Measurements from ENCODE around the gene FZD4. TPM values are rescaled to one million over a fixed set of nuclear protein-coding genes. Genes with fewer than 3 reads are reported as not detected.

FZD4 gene
- total and polyA plus RNA-seq, 2 donors (not counting 1 experiment from before 2014, with no cell fraction given), result 0.01 to 0.02 TPM

DNA sequence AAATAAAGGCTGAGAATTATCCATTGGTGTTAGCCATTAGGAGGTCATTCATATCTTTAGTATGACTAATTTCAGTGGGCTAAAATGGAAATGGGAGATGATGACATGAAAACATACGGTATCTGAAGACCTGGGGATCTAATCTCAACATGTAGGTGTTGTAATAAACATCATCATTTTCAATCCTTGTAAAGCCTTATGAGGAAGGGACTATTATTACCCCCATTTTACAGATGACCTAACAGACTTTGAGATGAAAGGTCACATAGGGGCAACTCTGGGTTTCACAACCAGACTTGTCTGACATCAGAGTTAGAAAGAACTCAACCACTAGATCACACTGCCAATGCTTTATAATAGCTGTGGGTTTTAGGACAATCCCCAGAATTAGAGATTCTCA is 47.7 kb upstream of the FZD4 start:
- H3K27me3 Mint-ChIP-seq, result peaks cover 18% of the 10 kb centered on the region

More for the DNA sequence above, 47.7 kb upstream of the FZD4 start:
- no CpG with 5 or more reads among the region's 1 CpG for WGBS (ENCODE audit: insufficient coverage)
- ATAC-seq (ENCODE audit: low read depth) (no peak), DNase-seq (no peak)
- Histone ChIP-seq H4K20me1 (ENCODE audit: control insufficient read depth, insufficient read depth, low read length, poor library complexity, severe bottlenecking) (no peaks in the 10 kb centered on the region), H3K4me1 (ENCODE audit: control insufficient read depth in 2 of 2, insufficient read depth in 2 of 2, low read length in 2 of 2) (no peaks in the 10 kb centered on the region), H3K4me2 (replicated peaks; ENCODE audit: low read depth, low read length, poor library complexity, severe bottlenecking) (no peak overlapping the region), H3K27me3 (replicated peaks in 1 of 4; ENCODE audit: control extremely low read depth in 1 of 4, control insufficient read depth in 3 of 4, insufficient read depth in 4 of 4, low read length in 3 of 4) (no peaks in the 10 kb centered on the region), H3K79me2 (ENCODE audit: control insufficient read depth, insufficient read depth, low read length) (no peaks in the 10 kb centered on the region), H2AFZ (ENCODE audit: insufficient read depth, low read depth, low read length, poor library complexity, severe bottlenecking) (no peak overlapping the region), H3K36me3 (replicated peaks in 1 of 2; ENCODE audit: control extremely low read depth in 1 of 2, control insufficient read depth in 1 of 2, extremely low read depth in 1 of 2, insufficient read depth in 2 of 2, low read length in 1 of 2) (no peaks in the 10 kb centered on the region), H3K9me3 (ENCODE audit: control extremely low read depth in 1 of 3, control insufficient read depth in 2 of 3, insufficient read depth in 1 of 3, low read length in 2 of 3) (no peaks in the 10 kb centered on the region), H3K4me3 (ENCODE audit: control extremely low read depth in 1 of 5, extremely low read depth in 1 of 5, insufficient read depth in 1 of 5, low read depth in 2 of 5, low read length in 4 of 5) (no peak overlapping the region), H3K27ac (ENCODE audit: low read length in 2 of 2) (no peak overlapping the region), H3K9ac (ENCODE audit: low read length) (no peak overlapping the region)
- ChIA-PET POLR2A (no interaction called here), CTCF (no interaction called here)
- Mint-ChIP-seq H3K4me3 (no peak overlapping the region), H3K27ac (no peak overlapping the region), H3K9me3 (ENCODE audit: insufficient read depth) (no peaks in the 10 kb centered on the region), H3K4me1 (no peaks in the 10 kb centered on the region)
- intact Hi-C loops (cut with micrococcal nuclease), result no loop called here
- no peak for TF ChIP-seq EZH2 (IDR thresholded peaks at IDR 0.05; ENCODE audit: borderline replicate concordance, insufficient read depth, low read depth, low read length, poor library complexity, severe bottlenecking)
- no peak for TF ChIP-seq CTCF (IDR thresholded peaks at IDR 0.05)

Measured in B cell (primary cell).